Activated CD4-positive, alpha-beta memory T cell treated with anti-CD3 and anti-CD28 coated beads for 36 hours (primary cell): ENCODE measurements around the gene CDK6. TPM values are rescaled to one million over a fixed set of nuclear protein-coding genes. Genes with fewer than 3 reads are reported as not detected.

Source experiments
- CTCF ChIA-PET: fragments of 350-600 bp; sonication (Branson Sonifier 250); formaldehyde crosslinking; loops from one replicate; lab custom pipeline; 2021; ENCODE audit warnings: antibody characterized with exemption, inconsistent platforms; lab: Charles Lee
- POLR2A ChIA-PET: fragments of 350-600 bp; sonication (Branson Sonifier 250); formaldehyde crosslinking; loops from one replicate; lab custom pipeline; 2021; ENCODE audit warnings: antibody characterized with exemption; lab: Charles Lee
- DNase-seq: peaks from one replicate; pipeline ENCODE4 v3.0.0-alpha.2; 2020
- H3K27ac Mint-ChIP-seq: one replicate; pipeline ENCODE4 v1.8.0; 2021; ENCODE audit warnings: mixed read lengths
- H3K27me3 Mint-ChIP-seq: one replicate; pipeline ENCODE4 v1.8.0; 2021; ENCODE audit warnings: mixed read lengths
- H3K36me3 Mint-ChIP-seq: one replicate; pipeline ENCODE4 v1.8.0; 2021; ENCODE audit warnings: mixed read lengths
- H3K4me1 Mint-ChIP-seq: one replicate; pipeline ENCODE4 v1.8.0; 2021; ENCODE audit warnings: low read depth, mixed read lengths
- H3K4me3 Mint-ChIP-seq: one replicate; pipeline ENCODE4 v1.8.0; 2021; ENCODE audit warnings: mild to moderate bottlenecking, mixed read lengths
- H3K9me3 Mint-ChIP-seq: one replicate; pipeline ENCODE4 v1.8.0; 2021; ENCODE audit warnings: mixed read lengths
- intact Hi-C: fragments of 100-400 bp; cut with micrococcal nuclease; formaldehyde crosslinking; loops from one replicate; pipeline ENCODE4 v1.15.1; 2023
- total RNA-seq, 2 experiments: library from RNA; stranded (reverse); gene quantifications; one replicate each; pipeline ENCODE4 v1.2.3, GENCODE V29; 2021

The CDK6 gene
- total RNA-seq, 2 experiments from 2014 or later, result 131 to 132 TPM

DNA sequence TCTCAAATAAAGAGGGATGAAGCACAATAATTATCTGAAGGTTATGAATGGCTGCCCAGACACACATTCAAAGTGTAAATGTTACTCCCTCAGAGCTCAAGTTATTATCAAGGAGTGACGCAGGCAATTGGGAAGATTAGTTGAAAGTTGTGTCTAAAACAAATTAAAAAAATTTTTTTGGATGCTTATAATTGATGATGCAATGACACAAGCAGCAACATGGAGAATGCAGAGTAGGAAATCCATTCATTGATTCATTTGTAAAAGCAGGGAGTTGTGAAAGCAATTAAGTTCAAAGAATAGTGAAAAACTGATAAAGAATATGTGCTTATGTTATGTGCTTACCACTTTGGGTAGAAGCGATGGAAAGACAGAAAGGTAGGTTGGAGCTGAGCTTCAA, 120.4 kb downstream of the CDK6 start:
- ChIA-PET POLR2A (no interaction called here), CTCF (interaction anchor here (1.5 to 1.6 kb wide), 2 partner anchors 9 to 117 kb away, joined by 4 read pairs; no protein-coding TSS in a partner anchor)
- peaks cover 48% of the 10 kb centered on the region for H3K4me1 Mint-ChIP-seq
- DNase-seq, result no peak
- intact Hi-C loops, result no loop called here
- peaks cover 42% of the 10 kb centered on the region for H3K36me3 Mint-ChIP-seq
- no peak overlapping the region for H3K27ac Mint-ChIP-seq
- H3K4me3 Mint-ChIP-seq, result no peak overlapping the region
- no peaks in the 10 kb centered on the region for H3K9me3 Mint-ChIP-seq
- H3K27me3 Mint-ChIP-seq, result no peaks in the 10 kb centered on the region

- ChIA-PET POLR2A (no interaction called here), CTCF (interaction anchor here (0.7 to 1.6 kb wide), 2 partner anchors 10 to 108 kb away, joined by 3 to 4 read pairs; no protein-coding TSS in a partner anchor)
- H3K4me3 Mint-ChIP-seq, result no peak overlapping the region
- H3K27ac Mint-ChIP-seq, result no peak overlapping the region
- no peaks in the 10 kb centered on the region for H3K27me3 Mint-ChIP-seq
- no peaks in the 10 kb centered on the region for H3K9me3 Mint-ChIP-seq
- peaks cover 52% of the 10 kb centered on the region for H3K4me1 Mint-ChIP-seq
- peaks cover 42% of the 10 kb centered on the region for H3K36me3 Mint-ChIP-seq
- intact Hi-C loops, result no loop called here
- no peak for DNase-seq
Observed at GRCh38 chr7:92714767-92715166, 121.6 kb downstream of the CDK6 start.

DNA sequence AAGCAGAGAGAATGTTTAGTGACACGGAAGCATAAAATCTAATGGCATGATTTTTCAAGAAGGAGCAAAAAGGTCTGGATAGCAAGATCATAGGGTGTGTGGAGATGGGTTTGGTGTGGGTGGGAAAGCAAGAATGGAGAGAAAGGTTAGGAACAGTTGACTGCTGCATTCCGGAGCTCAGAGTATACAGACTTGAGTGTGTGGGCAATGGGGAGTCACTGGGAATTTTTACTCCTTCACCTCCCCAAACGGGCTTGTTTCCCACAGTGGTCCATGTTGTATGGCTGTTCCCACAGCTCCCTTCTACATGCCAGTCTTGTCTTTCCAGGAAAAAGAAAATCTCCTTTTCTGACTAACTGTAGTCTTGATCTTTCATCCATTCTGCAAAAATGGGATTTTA, 122.1 kb downstream of the CDK6 start:
- peaks cover 50% of the 10 kb centered on the region for H3K4me1 Mint-ChIP-seq
- intact Hi-C loops, result no loop called here
- H3K36me3 Mint-ChIP-seq, result peaks cover 41% of the 10 kb centered on the region
- H3K4me3 Mint-ChIP-seq, result no peak overlapping the region
- DNase-seq, result no peak
- H3K27me3 Mint-ChIP-seq, result no peaks in the 10 kb centered on the region
- POLR2A ChIA-PET, result no interaction called here
- CTCF ChIA-PET, result interaction anchor here (0.7 kb wide), 1 partner anchor 108 kb away, joined by 3 read pairs; no protein-coding TSS in a partner anchor
- H3K27ac Mint-ChIP-seq, result no peak overlapping the region
- no peaks in the 10 kb centered on the region for H3K9me3 Mint-ChIP-seq

DNA sequence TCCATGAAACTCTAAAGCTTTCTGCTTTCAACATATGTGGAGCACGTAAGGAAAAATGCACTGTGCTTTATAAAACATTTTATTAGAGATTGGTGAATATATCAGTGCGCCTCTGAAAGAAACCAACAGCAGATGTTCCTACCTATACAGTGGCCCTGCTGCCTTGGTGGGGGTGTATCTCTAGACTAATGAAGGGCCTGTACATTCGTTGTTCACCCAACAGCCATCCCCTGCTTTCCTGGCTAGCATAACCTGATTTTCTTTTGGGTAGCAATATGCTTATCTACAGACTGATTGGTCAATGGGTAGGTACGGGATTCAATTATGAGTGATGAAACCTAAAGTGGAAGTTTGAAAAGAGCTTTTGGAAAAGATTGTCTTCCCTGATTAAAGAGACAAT, 126.5 kb downstream of the CDK6 start:
- peaks cover 2% of the 10 kb centered on the region for H3K9me3 Mint-ChIP-seq
- no peak overlapping the region for H3K4me3 Mint-ChIP-seq
- intact Hi-C loops, result loop anchor here (2.0 to 5.0 kb wide), 2 partner anchors 43 to 327 kb away; no protein-coding TSS in a partner anchor
- peaks cover 60% of the 10 kb centered on the region for H3K4me1 Mint-ChIP-seq
- DNase-seq, result no peak
- CTCF ChIA-PET, result interaction anchor here (0.6 to 2.2 kb wide), 4 partner anchors 11 to 123 kb away, joined by 3 to 9 read pairs (median 4); no protein-coding TSS in a partner anchor
- no peak overlapping the region for H3K27ac Mint-ChIP-seq
- H3K36me3 Mint-ChIP-seq, result peaks cover 35% of the 10 kb centered on the region
- no peaks in the 10 kb centered on the region for H3K27me3 Mint-ChIP-seq
- POLR2A ChIA-PET, result interaction anchor here (1.1 to 1.4 kb wide), 5 partner anchors 8 to 104 kb away, joined by 3 to 5 read pairs (median 4); no protein-coding TSS in a partner anchor

DNA sequence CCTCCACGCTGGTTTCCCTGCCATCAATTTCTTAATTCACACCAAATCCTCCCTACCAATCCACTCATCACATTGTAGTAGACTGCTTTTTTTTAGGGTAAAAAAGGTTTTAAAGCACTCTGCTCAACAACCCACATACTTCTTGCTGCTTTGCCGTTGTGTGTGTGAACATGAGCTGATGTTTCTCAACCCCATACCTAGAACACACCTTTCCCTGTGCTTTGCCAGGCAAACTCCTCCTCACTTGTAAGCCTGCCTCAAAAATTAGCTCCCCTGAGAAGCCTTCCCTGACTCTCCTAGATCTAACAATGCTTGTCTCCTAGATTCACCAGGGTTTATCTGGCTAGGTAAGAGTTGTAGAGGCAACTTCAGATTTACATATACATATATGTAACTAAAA, 127.2 kb downstream of the CDK6 start:
- Mint-ChIP-seq H3K27ac (peak overlapping the region; percentile 79), H3K9me3 (peaks cover 3% of the 10 kb centered on the region), H3K4me1 (peaks cover 57% of the 10 kb centered on the region), H3K4me3 (no peak overlapping the region), H3K36me3 (peaks cover 31% of the 10 kb centered on the region), H3K27me3 (no peaks in the 10 kb centered on the region)
- DNase-seq, result no peak
- POLR2A ChIA-PET, result interaction anchor here (1.0 to 1.4 kb wide), 6 partner anchors 8 to 104 kb away, joined by 3 to 5 read pairs (median 4); no protein-coding TSS in a partner anchor
- CTCF ChIA-PET, result interaction anchor here (0.8 to 2.2 kb wide), 2 partner anchors 12 to 123 kb away, joined by 3 to 9 read pairs; no protein-coding TSS in a partner anchor
- intact Hi-C loops, result loop anchor here (2.0 to 5.0 kb wide), 2 partner anchors 44 to 328 kb away; no protein-coding TSS in a partner anchor

GRCh38 chr7:92708111-92709042, 128.0 kb downstream of the CDK6 start:
- Mint-ChIP-seq H3K4me3 (no peak overlapping the region), H3K36me3 (peaks cover 30% of the 10 kb centered on the region), H3K27ac (peak overlapping the region; percentile 88), H3K27me3 (no peaks in the 10 kb centered on the region), H3K9me3 (peaks cover 3% of the 10 kb centered on the region), H3K4me1 (peaks cover 55% of the 10 kb centered on the region)
- ChIA-PET CTCF (interaction anchor here (0.6 to 2.2 kb wide), 3 partner anchors 13 to 124 kb away, joined by 3 to 9 read pairs (median 3); no protein-coding TSS in a partner anchor), POLR2A (interaction anchor here (1.0 to 2.5 kb wide), 12 partner anchors 9 to 196 kb away, joined by 3 to 8 read pairs (median 4); no protein-coding TSS in a partner anchor)
- intact Hi-C loops, result loop anchor here (1.0 to 5.0 kb wide), 13 partner anchors 10 to 329 kb away; no protein-coding TSS in a partner anchor
- DNase-seq, result no peak

DNA sequence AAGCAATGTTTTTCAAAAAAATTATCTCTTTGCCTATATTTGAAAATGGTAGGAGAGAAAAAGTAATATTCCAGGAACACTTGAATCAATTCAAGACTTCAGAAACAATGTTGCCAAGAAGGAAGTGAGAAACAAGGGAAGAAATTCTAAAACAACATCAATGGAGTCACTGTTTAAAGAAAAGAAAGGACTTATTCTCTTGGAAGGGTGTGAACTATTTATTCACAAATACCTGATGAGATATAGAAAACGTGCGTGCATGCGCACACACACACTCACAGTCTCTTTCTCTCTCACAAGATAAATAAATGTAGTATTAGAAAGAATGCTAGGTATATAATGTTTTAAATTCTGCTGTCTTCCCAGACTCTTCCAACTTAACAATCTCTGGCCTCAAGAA, 128.9 kb downstream of the CDK6 start:
- no peaks in the 10 kb centered on the region for H3K27me3 Mint-ChIP-seq
- peaks cover 37% of the 10 kb centered on the region for H3K36me3 Mint-ChIP-seq
- ChIA-PET CTCF (interaction anchor here (1.5 kb wide), 1 partner anchor 125 kb away, joined by 3 read pairs; no protein-coding TSS in a partner anchor), POLR2A (interaction anchor here (1.0 to 2.5 kb wide), 7 partner anchors 24 to 197 kb away, joined by 3 to 8 read pairs (median 4); no protein-coding TSS in a partner anchor)
- H3K4me1 Mint-ChIP-seq, result peaks cover 55% of the 10 kb centered on the region
- intact Hi-C loops, result loop anchor here (5.0 kb wide), 1 partner anchor 330 kb away; no protein-coding TSS in a partner anchor
- H3K4me3 Mint-ChIP-seq, result no peak overlapping the region
- no peak for DNase-seq
- H3K27ac Mint-ChIP-seq, result peak overlapping the region; percentile 88
- peaks cover 3% of the 10 kb centered on the region for H3K9me3 Mint-ChIP-seq

DNA sequence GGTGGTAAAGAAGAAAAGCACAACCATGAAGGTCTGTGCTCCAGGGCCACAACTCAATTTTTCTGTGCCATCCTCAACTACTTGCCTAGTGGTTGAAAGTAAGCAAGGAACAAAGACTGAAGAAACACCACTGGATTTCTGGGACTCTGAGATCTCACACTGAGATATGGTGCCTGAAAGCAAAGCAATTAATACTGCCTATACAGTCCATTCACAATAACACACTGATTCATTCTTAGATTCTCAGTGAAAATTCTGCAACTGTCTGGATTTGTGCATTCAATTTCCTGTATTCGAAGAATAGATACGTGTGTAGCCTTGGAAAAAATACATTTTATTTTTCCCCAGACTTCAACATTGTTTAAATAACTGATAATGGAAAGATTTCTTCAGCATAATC, 129.8 kb downstream of the CDK6 start:
- CTCF ChIA-PET, result interaction anchor here (0.8 to 1.5 kb wide), 2 partner anchors 126 kb away, joined by 3 read pairs; no protein-coding TSS in a partner anchor
- Mint-ChIP-seq H3K36me3 (peaks cover 40% of the 10 kb centered on the region), H3K4me1 (peaks cover 57% of the 10 kb centered on the region)

DNA sequence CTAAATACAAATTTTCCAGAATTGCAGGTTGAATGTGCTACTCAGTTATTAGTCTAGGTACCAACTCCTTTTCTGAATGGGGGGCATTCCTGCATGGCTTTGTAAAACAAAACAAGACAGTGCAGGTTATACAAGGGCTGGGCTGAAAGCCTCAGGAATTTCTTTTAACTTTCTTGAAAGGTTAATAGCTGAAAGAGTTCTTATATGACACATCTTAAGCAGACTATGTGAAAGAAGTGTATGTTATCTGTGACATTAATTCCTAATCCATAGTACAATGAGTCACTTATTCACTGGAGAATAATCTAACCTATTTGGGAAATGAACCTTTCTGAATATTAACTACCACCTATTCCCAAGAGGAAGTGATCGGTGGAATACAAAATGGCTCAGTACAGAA, 130.5 kb downstream of the CDK6 start:
- Mint-ChIP-seq H3K27me3 (no peaks in the 10 kb centered on the region), H3K4me1 (peaks cover 57% of the 10 kb centered on the region), H3K4me3 (no peak overlapping the region), H3K36me3 (peaks cover 42% of the 10 kb centered on the region), H3K27ac (peak overlapping the region; percentile 23), H3K9me3 (peaks cover 3% of the 10 kb centered on the region)
- CTCF ChIA-PET, result interaction anchor here (0.8 to 1.0 kb wide), 2 partner anchors 12 to 127 kb away, joined by 3 read pairs; no protein-coding TSS in a partner anchor
- POLR2A ChIA-PET, result interaction anchor here (1.0 to 1.2 kb wide), 2 partner anchors 10 to 107 kb away, joined by 3 to 4 read pairs; no protein-coding TSS in a partner anchor
- intact Hi-C loops, result loop anchor here (5.0 kb wide), 1 partner anchor 331 kb away; no protein-coding TSS in a partner anchor
- no peak for DNase-seq

More for the DNA sequence above, 129.8 kb downstream of the CDK6 start:
- Mint-ChIP-seq H3K4me3 (no peak overlapping the region), H3K27me3 (no peaks in the 10 kb centered on the region), H3K27ac (peak overlapping the region; percentile 69), H3K9me3 (peaks cover 3% of the 10 kb centered on the region)
- POLR2A ChIA-PET, result interaction anchor here (0.6 to 2.5 kb wide), 4 partner anchors 73 to 126 kb away, joined by 3 to 8 read pairs (median 4); no protein-coding TSS in a partner anchor
- DNase-seq, result no peak
- intact Hi-C loops, result loop anchor here (5.0 kb wide), 1 partner anchor 331 kb away; no protein-coding TSS in a partner anchor

GRCh38 chr7:92704858-92705257, 131.5 kb downstream of the CDK6 start:
- CTCF ChIA-PET, result no interaction called here
- intact Hi-C loops, result loop anchor here (5.0 kb wide), 1 partner anchor 332 kb away; no protein-coding TSS in a partner anchor
- Mint-ChIP-seq H3K27me3 (no peaks in the 10 kb centered on the region), H3K4me3 (no peak overlapping the region), H3K9me3 (peaks cover 3% of the 10 kb centered on the region), H3K36me3 (peaks cover 35% of the 10 kb centered on the region), H3K4me1 (peaks cover 52% of the 10 kb centered on the region), H3K27ac (no peak overlapping the region)
- POLR2A ChIA-PET, result interaction anchor here (1.2 kb wide), 1 partner anchor 9 kb away, joined by 3 read pairs; no protein-coding TSS in a partner anchor
- no peak for DNase-seq

DNA sequence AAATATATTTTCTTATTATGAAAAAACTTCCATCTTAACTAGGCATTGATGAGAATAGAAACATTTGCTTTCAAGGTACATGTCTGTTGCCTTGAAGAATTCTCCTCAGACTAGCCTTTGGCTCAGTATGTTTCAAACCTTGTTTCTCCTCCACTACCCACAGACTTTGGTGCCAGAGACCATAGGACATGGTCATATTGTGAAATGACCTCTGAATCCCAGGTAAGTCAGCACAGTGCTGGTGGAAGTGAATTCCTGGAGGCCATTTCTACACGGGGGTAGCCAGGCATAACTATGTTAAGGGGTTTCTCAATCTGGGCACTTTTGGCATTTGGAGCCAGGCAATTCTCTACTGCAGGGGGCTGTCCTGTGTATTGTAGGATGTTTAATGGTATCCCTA, 133.8 kb downstream of the CDK6 start:
- ChIA-PET CTCF (no interaction called here), POLR2A (interaction anchor here (0.9 kb wide), 1 partner anchor 100 kb away, joined by 3 read pairs; no protein-coding TSS in a partner anchor)
- Mint-ChIP-seq H3K4me1 (peaks cover 32% of the 10 kb centered on the region), H3K9me3 (peaks cover 3% of the 10 kb centered on the region), H3K4me3 (no peak overlapping the region), H3K36me3 (peaks cover 35% of the 10 kb centered on the region), H3K27ac (no peak overlapping the region), H3K27me3 (no peaks in the 10 kb centered on the region)
- DNase-seq, result no peak
- intact Hi-C loops, result no loop called here
